Stimulated activated memory B cell treated with anti-CD40 and anti-IgM and Interleukin-4, amounts not matched to agents 10 μg/mL and 1 μg/mL and 100 μg/mL, for 72 hours (primary cell): ENCODE results near the gene GPS1.

ENCODE experiments used
- ATAC-seq: fragments of 150-1000 bp; cut with Tn5 transposase; 2 replicates; pipeline ENCODE4 v1.10.0; 2021
- H3K27ac Mint-ChIP-seq: one replicate; pipeline ENCODE4 v1.8.0; 2022; ENCODE audit warnings: mild to moderate bottlenecking, mixed read lengths
- H3K27me3 Mint-ChIP-seq: one replicate; pipeline ENCODE4 v1.8.0; 2022; ENCODE audit warnings: mixed read lengths
- H3K36me3 Mint-ChIP-seq: one replicate; pipeline ENCODE4 v1.8.0; 2022; ENCODE audit warnings: mixed read lengths
- H3K4me1 Mint-ChIP-seq: one replicate; pipeline ENCODE4 v1.8.0; 2022; ENCODE audit warnings: mixed read lengths
- H3K4me3 Mint-ChIP-seq: one replicate; pipeline ENCODE4 v1.8.0; 2022; ENCODE audit warnings: mild to moderate bottlenecking, moderate library complexity, mixed read lengths
- H3K9me3 Mint-ChIP-seq: one replicate; pipeline ENCODE4 v1.8.0; 2022; ENCODE audit warnings: mixed read lengths

GPS1 gene

DNA sequence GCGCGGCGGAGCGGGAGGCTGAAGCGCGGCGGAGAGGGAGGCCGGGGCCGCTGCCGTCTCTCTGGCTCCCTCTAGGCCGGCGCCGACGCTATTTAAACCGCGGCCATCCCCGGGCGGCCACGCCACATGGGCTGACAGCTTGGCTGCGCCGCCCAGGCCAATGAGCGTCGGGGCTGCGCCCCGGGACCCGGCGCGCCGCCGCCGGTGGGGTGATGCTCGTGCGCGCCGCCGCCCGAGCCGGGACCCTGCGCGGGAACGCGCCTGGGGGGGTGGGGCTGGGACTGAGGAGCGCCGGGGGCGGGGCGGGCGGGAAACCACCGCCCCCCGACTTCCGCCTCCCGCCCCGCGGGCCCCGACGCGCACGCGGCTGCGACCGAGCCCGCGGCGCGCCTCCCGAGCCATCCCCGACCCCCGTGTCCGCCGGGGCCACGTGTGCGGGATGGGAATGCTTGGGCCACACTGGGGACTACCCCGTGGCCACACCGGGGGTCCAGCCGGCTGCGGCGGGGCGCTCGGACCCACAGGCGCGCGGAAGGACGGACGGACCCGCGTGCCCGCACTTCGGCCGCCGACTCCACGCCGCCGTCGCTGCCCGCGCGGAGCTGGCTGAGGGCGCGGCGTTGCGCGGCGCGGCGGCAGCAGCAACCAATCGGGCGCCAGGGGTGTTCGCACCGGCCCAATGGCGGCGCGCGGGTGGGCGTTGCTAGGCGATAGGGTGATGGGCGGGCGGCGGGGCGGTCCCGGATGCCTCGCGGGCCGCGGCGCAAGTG, 46.7 kb downstream of the GPS1 start, which contains the start of gene FASN:
Gene FASN (minus strand): TSS at position 68 of the 770 bp plus-strand sequence. CDS start 1,791 bp downstream, outside the sequence.
- Mint-ChIP-seq H3K36me3 (peaks cover 3% of the 10 kb centered on the region), H3K4me1 (peaks cover 28% of the 10 kb centered on the region), H3K27me3 (no peaks in the 10 kb centered on the region), H3K27ac (peak within 1 kb of the TSS; percentile 94), H3K9me3 (no peaks in the 10 kb centered on the region), H3K4me3 (peak within 1 kb of the TSS; percentile 90)
- ATAC-seq, result peak; percentile 90

GRCh38 chr17:82098939-82099763, 47.5 kb downstream of the GPS1 start:
- H3K4me3 Mint-ChIP-seq, result peak overlapping the region; percentile 90
- peak overlapping the region; percentile 94 for H3K27ac Mint-ChIP-seq
- ATAC-seq, result peak; percentile 13
- H3K9me3 Mint-ChIP-seq, result no peaks in the 10 kb centered on the region
- no peaks in the 10 kb centered on the region for H3K27me3 Mint-ChIP-seq
- no peaks in the 10 kb centered on the region for H3K36me3 Mint-ChIP-seq
- H3K4me1 Mint-ChIP-seq, result peaks cover 28% of the 10 kb centered on the region

DNA sequence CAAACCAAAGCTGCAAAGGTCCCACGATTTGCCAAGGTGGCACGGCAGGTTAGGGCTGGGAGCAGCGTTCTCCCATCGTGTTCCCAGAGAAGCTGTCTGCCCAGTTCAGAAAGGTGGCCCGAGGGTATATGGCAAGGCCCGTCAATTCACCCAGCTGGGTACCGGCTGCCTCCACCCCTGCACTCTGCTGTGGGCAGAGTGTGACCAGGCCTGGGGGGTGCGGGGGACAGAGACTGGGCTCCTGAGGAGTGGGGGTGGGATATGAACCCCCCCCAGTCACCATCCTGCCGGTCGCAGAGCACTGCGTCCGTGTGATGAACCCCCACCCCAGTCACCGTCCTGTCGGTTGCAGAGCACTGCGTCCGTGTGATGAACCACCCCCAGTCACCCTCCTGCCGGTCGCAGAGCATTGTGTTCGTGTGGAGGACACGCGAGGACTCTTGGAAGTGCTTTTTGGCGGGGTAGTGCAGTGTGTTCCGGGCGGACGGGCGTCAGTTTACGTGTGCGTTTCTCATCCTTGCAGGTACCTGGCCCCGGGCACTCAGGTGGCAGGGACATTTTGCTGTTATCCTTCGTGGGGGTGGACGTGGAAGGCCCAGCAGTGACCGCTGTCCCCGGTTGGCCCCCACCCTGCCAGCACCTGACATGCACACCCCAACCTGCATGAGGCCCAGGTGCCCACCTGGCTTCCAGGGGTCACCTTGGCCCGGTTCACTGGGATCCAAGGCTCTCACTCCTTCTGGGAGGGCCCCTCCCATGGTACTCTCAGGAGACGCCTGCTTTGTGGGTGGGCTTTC, 49.0 kb downstream of the GPS1 start:
- H3K36me3 Mint-ChIP-seq, result no peaks in the 10 kb centered on the region
- no peaks in the 10 kb centered on the region for H3K9me3 Mint-ChIP-seq
- no peak overlapping the region for H3K27ac Mint-ChIP-seq

DNA sequence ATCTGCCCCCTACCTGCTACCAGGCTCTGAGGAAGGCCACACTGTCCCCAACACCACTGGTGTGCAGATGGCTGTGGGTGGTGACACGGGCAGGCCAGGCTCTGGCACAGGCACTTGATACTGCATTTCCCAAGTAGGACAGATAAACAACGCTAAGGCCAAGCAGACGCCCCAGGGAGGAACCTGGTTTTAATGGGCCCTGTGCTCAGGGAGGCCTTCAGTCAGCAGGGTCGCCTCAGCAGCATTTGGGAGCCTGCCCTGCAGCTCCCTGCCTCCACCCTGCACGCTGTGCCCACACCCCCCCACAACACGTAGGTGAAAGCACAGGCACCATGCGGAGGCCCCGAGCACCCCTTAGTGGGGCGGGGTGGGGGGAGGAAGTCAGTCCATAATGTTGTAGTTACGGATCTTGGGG, 49.6 kb downstream of the GPS1 start:
- Mint-ChIP-seq H3K27ac (no peak overlapping the region), H3K4me1 (peaks cover 37% of the 10 kb centered on the region), H3K9me3 (no peaks in the 10 kb centered on the region), H3K36me3 (no peaks in the 10 kb centered on the region), H3K27me3 (no peaks in the 10 kb centered on the region), H3K4me3 (no peak overlapping the region)
- no peak for ATAC-seq

More for the DNA sequence above, 49.0 kb downstream of the GPS1 start:
- Mint-ChIP-seq H3K27me3 (no peaks in the 10 kb centered on the region), H3K4me3 (peak overlapping the region; percentile 90), H3K4me1 (peaks cover 37% of the 10 kb centered on the region)
- no peak for ATAC-seq

DNA sequence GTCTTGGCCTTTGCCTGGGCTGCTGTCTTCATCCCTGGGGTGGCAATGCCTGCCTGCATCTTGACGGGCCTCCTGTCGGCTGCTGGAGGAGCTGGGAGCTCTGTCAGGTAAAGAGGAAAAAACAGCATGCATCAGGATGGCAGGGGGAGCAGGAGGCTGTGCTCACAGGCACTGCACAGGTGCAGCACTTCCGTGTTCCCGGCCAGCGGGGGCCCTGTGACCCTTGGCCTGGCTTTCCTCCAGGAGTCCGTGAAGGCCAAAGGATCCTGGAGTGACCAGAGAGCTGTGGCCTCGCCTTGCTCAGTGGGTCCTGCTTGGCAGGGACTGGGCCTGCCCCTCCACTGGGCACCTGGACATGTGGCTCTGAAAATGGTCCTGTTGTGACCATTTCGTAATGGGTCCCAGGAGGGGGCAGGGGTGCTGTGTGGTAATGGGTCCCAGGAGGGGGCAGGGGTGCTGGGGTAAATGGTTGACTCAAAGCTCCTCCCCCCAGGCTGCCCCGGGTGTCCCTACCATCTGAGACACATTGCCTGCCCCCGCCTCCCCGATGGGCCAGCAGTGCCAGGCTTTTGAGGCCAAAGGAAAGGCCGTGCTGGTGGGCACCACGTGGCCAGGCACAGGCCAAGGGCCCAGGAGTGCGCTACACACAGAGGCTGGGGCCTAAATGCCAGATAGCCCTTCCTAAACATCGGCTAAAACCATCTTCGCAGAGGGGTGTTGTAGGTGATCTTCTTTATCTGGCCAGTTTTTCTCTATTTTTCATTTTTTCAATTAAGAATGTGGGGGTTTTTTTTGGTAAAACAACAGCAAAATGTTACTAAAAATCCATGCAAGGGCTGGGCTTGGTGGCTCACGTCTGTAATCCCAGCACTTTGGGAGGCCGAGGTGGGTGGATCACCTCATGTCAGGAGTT, 50.3 kb downstream of the GPS1 start:
- ATAC-seq, result no peak
- H3K27ac Mint-ChIP-seq, result no peak overlapping the region
- H3K27me3 Mint-ChIP-seq, result no peaks in the 10 kb centered on the region
- peaks cover 36% of the 10 kb centered on the region for H3K4me1 Mint-ChIP-seq
- no peak overlapping the region for H3K4me3 Mint-ChIP-seq
- H3K9me3 Mint-ChIP-seq, result no peaks in the 10 kb centered on the region
- no peaks in the 10 kb centered on the region for H3K36me3 Mint-ChIP-seq

- no peaks in the 10 kb centered on the region for H3K27me3 Mint-ChIP-seq
- no peaks in the 10 kb centered on the region for H3K36me3 Mint-ChIP-seq
- no peak overlapping the region for H3K4me3 Mint-ChIP-seq
- ATAC-seq, result no peak
- peaks cover 41% of the 10 kb centered on the region for H3K4me1 Mint-ChIP-seq
- H3K27ac Mint-ChIP-seq, result peak overlapping the region; percentile 10
- no peaks in the 10 kb centered on the region for H3K9me3 Mint-ChIP-seq
Observed at GRCh38 chr17:82103553-82104451, 52.1 kb downstream of the GPS1 start.

DNA sequence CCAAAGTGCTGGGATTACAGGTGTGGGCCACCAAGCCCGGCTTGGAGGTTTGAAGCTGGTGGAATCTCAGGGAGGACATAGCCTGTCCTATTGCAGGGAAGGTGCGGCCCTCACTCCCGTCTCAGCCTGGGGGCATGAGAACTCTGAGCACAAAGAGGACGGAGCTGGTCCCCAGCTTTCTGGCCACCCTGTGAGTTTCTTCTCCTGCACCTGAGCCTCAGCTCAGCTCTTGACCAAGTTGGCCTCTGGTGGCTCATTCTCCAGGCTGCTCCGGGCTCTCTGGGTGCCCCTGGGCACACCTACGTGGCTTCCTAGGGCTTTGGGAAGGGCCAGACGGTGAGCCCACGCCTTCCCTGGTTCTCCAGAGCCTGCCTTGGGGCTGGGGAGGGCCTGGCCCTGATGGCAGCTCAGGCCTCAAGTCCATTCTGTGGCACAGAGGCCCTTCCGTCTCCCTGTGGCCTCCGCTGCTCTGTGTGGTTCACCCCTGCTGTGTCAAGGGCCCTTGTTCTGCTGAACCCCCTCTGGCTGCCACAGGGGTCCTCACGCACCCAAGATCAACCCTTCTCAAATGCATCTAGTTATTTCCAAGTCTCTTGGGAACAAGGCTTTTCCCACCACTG, 53.2 kb downstream of the GPS1 start:
- H3K9me3 Mint-ChIP-seq, result no peaks in the 10 kb centered on the region

DNA sequence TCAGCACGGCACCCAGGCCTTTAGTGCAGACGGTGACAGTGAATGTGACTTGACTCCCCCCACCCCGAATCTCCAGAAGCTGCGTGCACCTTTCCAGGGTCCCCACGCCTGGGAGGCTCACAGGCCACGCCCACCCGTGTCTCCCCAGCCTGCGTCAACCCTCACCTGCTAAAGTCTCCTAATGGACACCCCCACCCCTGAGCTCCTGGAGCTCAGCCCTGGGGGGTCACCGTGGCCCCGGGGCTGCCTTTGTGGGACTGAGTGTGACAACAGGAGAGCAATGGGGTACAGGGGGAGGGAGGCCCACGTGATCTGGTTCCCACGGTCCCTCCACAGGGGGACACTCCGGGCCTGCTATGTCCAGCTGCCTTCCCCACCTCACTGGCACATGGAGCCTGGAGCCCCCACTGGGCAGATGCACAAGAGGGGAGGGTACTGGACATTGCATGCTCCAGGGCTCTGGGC, 53.8 kb downstream of the GPS1 start:
- ATAC-seq, result no peak
- Mint-ChIP-seq H3K4me1 (peaks cover 27% of the 10 kb centered on the region), H3K27me3 (no peaks in the 10 kb centered on the region), H3K27ac (peak overlapping the region; percentile 97), H3K36me3 (no peaks in the 10 kb centered on the region), H3K4me3 (peak overlapping the region; percentile 94), H3K9me3 (no peaks in the 10 kb centered on the region)

More for the DNA sequence above, 53.2 kb downstream of the GPS1 start:
- ATAC-seq, result no peak
- no peaks in the 10 kb centered on the region for H3K36me3 Mint-ChIP-seq
- peak overlapping the region; percentile 41 for H3K4me3 Mint-ChIP-seq
- no peaks in the 10 kb centered on the region for H3K27me3 Mint-ChIP-seq
- H3K27ac Mint-ChIP-seq, result peak overlapping the region; percentile 97
- H3K4me1 Mint-ChIP-seq, result peaks cover 33% of the 10 kb centered on the region

DNA sequence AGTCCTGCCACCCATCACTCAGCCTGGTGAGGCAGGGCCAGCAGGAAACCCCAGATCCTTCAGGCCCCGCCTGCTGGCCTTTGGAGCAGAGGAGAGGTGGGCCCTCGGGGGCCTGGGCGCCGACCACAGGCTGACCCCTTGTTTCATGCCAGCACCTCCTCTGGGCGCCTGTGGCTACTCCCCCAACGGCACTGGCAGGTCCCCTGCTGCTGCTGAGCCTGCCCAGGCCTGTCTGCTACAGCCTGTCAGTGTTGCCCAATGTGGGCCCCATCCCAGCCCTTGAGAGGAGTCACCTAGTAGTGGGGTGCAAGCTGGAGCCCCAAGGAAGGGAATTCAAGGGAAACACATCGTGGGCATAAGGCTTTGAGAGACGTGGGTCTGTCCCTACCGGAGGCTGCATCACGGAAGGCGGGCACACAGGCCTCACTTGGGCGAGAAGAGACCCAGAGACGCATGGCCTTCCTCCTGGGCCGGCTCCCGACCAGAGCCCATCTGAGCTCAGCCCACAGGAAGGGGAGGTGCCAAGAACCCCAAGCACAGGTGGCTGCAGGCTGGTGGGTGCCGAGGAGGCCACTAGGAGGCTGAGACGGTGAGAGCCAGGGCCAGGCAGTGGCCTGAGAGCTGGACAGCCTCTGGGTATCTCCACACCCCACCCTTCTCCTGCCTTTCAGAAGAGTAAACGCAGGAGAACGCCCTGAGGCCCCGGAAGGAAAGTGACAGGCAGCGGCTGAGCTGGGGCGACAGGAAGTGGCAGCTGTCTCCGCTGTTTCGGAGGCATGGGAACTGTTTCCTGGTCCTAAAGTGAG, 54.4 kb downstream of the GPS1 start:
- Mint-ChIP-seq H3K9me3 (no peaks in the 10 kb centered on the region), H3K27ac (peak overlapping the region; percentile 97), H3K4me1 (peaks cover 26% of the 10 kb centered on the region), H3K36me3 (no peaks in the 10 kb centered on the region), H3K4me3 (peak overlapping the region; percentile 94), H3K27me3 (no peaks in the 10 kb centered on the region)
- peak; percentile 92 for ATAC-seq

DNA sequence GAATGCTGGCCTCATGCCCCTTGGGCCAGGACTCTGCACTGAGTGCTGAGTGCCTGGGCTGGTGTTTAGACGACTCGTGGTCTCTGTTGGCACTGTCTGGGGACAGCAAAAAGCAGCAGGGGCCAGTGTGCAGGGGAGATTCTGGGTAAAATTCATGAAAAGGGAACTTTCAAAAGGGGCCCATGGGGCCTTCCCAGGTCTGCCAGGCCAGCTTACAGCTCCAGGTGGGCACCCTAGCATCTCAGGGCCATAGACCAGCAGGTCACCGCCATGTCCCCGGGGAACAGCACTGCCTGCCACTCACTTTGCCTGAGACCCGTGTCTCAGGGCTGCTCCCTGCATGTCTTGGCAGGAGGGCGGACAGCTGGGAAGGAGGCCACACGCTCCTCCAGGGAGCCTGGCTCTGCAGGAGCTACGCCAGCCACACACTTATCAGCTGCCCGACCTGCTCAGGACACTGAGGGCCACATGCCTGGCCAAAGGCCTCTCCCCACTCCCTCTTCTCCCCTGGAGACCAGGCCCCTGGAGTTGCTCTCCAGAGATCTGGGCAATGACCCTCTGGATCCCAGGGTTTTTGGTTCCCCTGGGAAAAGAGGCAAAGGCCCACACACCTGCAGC, 55.1 kb downstream of the GPS1 start:
- H3K27ac Mint-ChIP-seq, result peak overlapping the region; percentile 97
- peak overlapping the region; percentile 94 for H3K4me3 Mint-ChIP-seq
- peaks cover 26% of the 10 kb centered on the region for H3K4me1 Mint-ChIP-seq
- peak; percentile 32 for ATAC-seq
- H3K9me3 Mint-ChIP-seq, result no peaks in the 10 kb centered on the region
- no peaks in the 10 kb centered on the region for H3K27me3 Mint-ChIP-seq
- H3K36me3 Mint-ChIP-seq, result no peaks in the 10 kb centered on the region
